ENCODE measurements around the gene CLSTN2. TPM values are rescaled to one million over a fixed set of nuclear protein-coding genes. Genes with fewer than 3 reads are reported as not detected.

Gene CLSTN2
- total and polyA plus RNA-seq, 5 donors from 2014 or later, result not detected

DNA sequence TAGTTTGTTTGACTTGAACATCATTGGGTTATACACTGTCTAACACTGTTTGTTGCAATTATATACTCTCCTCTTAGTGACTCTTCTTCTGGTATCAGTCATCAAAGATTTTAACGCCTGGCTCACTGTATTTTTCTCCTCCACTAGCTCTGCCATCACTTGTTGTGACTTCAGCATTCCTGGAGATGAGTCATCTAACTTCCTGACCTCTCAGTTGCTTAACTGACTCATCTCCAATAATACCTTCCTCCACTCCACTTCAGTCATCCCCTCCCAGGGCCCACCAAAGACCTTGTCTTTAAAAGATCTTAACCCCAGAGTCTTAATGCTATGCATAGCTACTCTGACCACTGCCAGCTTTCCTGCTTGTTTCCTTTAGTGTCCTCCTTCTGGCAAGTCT, 28.6 kb upstream of the CLSTN2 start:
- DNase-seq (no peak), ATAC-seq (ENCODE audit: low read depth in 2 of 2) (no peak)
- H3K27me3 ChIP-seq (ENCODE audit: control insufficient read depth, insufficient read depth, low read length), result peaks cover 2% of the 10 kb centered on the region
- no peaks in the 10 kb centered on the region for H3K27me3 Mint-ChIP-seq
- no peaks in the 10 kb centered on the region for H3K36me3 Mint-ChIP-seq
- H3K4me3 Mint-ChIP-seq, result no peak overlapping the region
- H3K4me1 ChIP-seq (ENCODE audit: control insufficient read depth, insufficient read depth, low read length, poor library complexity, severe bottlenecking), result no peaks in the 10 kb centered on the region
- no peaks in the 10 kb centered on the region for H3K9me3 ChIP-seq (ENCODE audit: control insufficient read depth in 2 of 2, low read length in 2 of 2)
- H3K27ac Mint-ChIP-seq, result no peak overlapping the region
- H3K36me3 ChIP-seq (ENCODE audit: control insufficient read depth, insufficient read depth, low read length), result no peaks in the 10 kb centered on the region
- H3K27ac ChIP-seq (ENCODE audit: insufficient read depth, low read length, poor library complexity, severe bottlenecking), result no peak overlapping the region
- H3K4me1 Mint-ChIP-seq, result no peaks in the 10 kb centered on the region
- no peak overlapping the region for H3K4me3 ChIP-seq (ENCODE audit: low read depth, low read length)
- H3K9me3 Mint-ChIP-seq, result peaks cover 0 to 6% (median 0%) of the 10 kb centered on the region in 7 donors

DNA sequence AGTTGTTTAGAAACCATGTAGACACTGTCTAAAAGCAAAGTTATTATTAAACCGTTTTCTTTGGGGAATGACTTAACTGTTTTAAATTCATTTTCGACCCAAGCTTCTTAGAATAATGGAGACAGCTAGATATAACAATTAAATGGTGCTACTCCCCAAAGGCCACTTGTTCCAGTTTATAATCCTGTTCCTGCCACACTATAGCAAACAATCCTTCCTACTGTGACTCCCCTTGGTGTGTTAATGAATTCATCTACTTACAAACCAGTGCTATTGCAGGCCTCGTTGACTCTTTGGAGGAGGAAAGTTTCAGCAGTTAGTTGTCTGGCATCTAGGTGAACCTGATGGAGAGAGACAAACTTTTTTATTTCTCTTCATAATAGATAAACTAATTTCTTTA, 25.2 kb upstream of the CLSTN2 start:
- no peaks in the 10 kb centered on the region for H3K4me1 ChIP-seq (ENCODE audit: control insufficient read depth, insufficient read depth, low read length, poor library complexity, severe bottlenecking)
- no peak overlapping the region for H3K4me3 Mint-ChIP-seq
- H3K4me1 Mint-ChIP-seq, result no peaks in the 10 kb centered on the region
- H3K27me3 Mint-ChIP-seq, result no peaks in the 10 kb centered on the region
- H3K27ac Mint-ChIP-seq, result no peak overlapping the region
- H3K27me3 ChIP-seq (ENCODE audit: control insufficient read depth, insufficient read depth, low read length), result no peaks in the 10 kb centered on the region
- no peaks in the 10 kb centered on the region for H3K9me3 ChIP-seq (ENCODE audit: control insufficient read depth in 2 of 2, low read length in 2 of 2)
- H3K36me3 ChIP-seq (ENCODE audit: control insufficient read depth, insufficient read depth, low read length), result no peaks in the 10 kb centered on the region
- DNase-seq (no peak), ATAC-seq (ENCODE audit: low read depth in 2 of 2) (no peak)
- no peak overlapping the region for H3K27ac ChIP-seq (ENCODE audit: insufficient read depth, low read length, poor library complexity, severe bottlenecking)
- peaks cover 0 to 8% (median 0%) of the 10 kb centered on the region in 7 donors for H3K9me3 Mint-ChIP-seq
- H3K36me3 Mint-ChIP-seq, result no peaks in the 10 kb centered on the region
- no peak overlapping the region for H3K4me3 ChIP-seq (ENCODE audit: low read depth, low read length)

DNA sequence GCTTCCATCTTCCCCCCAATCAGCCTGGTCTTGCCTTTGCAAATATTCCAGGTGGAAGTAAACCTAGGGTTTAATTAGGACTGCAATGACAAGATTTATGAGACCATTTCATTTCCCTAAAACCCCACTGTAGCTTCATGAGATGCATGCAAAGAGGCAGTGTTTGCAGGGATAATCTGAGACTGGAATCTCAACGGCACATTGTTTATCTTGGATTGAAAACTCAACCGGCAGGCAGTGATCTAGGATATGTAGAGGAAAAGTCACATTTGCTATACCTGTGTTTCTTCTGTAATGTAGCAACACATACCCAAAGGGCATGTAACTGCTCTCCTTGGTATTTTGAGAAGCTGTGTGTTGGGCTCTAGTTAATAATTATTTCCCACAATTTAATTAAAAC, 18.7 kb upstream of the CLSTN2 start:
- Histone ChIP-seq H3K4me1 (ENCODE audit: control insufficient read depth, insufficient read depth, low read length, poor library complexity, severe bottlenecking) (no peaks in the 10 kb centered on the region), H3K9me3 (ENCODE audit: control insufficient read depth in 2 of 2, low read length in 2 of 2) (no peaks in the 10 kb centered on the region), H3K4me3 (ENCODE audit: low read depth, low read length) (no peak overlapping the region), H3K36me3 (ENCODE audit: control insufficient read depth, insufficient read depth, low read length) (no peaks in the 10 kb centered on the region), H3K27ac (ENCODE audit: insufficient read depth, low read length, poor library complexity, severe bottlenecking) (no peak overlapping the region), H3K27me3 (ENCODE audit: control insufficient read depth, insufficient read depth, low read length) (no peaks in the 10 kb centered on the region)
- DNase-seq, result no peak
- no peak for ATAC-seq (ENCODE audit: low read depth in 2 of 2)
- H3K4me1 Mint-ChIP-seq, result no peaks in the 10 kb centered on the region
- H3K27ac Mint-ChIP-seq, result no peak overlapping the region
- peaks cover 0 to 7% (median 1%) of the 10 kb centered on the region in 7 donors for H3K9me3 Mint-ChIP-seq
- no peaks in the 10 kb centered on the region for H3K36me3 Mint-ChIP-seq
- no peak overlapping the region for H3K4me3 Mint-ChIP-seq
- no peaks in the 10 kb centered on the region for H3K27me3 Mint-ChIP-seq

DNA sequence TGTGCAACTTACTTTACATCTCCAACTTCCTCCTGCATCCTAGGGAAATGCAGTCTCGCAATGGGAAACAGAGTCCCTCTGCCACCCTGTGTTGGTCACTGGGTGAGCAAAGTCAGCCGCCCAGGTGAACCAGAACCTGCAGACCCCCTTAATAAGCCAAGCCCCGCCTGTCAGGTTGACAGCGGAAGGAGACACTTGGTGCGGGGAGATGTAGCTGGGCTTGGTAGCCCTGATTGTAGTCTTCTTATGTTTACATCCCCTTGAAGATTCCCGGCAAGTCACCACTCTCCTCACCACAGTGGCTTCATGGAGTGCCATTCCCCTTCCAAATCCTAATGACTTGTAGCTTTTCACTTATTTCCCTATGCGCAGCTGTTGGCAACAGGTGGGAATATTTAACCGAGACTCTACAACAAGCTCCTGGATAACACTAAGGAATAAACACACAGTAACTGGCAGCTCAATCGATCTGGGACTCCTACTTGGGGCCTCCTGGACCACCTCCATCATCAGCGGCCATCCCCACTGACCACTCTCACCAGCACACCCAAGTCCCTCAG, 17.7 kb upstream of the CLSTN2 start:
- H3K4me3 ChIP-seq (ENCODE audit: low read depth, low read length), result no peak overlapping the region
- DNase-seq (no peak), ATAC-seq (ENCODE audit: low read depth in 2 of 2) (no peak)
- no peaks in the 10 kb centered on the region for H3K9me3 ChIP-seq (ENCODE audit: control insufficient read depth in 2 of 2, low read length in 2 of 2)
- no peak overlapping the region for H3K27ac Mint-ChIP-seq
- peaks cover 0 to 6% (median 1%) of the 10 kb centered on the region in 7 donors for H3K9me3 Mint-ChIP-seq
- H3K4me1 Mint-ChIP-seq, result no peaks in the 10 kb centered on the region
- no peaks in the 10 kb centered on the region for H3K36me3 Mint-ChIP-seq
- H3K27me3 Mint-ChIP-seq, result no peaks in the 10 kb centered on the region
- H3K27ac ChIP-seq (ENCODE audit: insufficient read depth, low read length, poor library complexity, severe bottlenecking), result no peak overlapping the region
- H3K36me3 ChIP-seq (ENCODE audit: control insufficient read depth, insufficient read depth, low read length), result no peaks in the 10 kb centered on the region
- H3K27me3 ChIP-seq (ENCODE audit: control insufficient read depth, insufficient read depth, low read length), result no peaks in the 10 kb centered on the region
- no peak overlapping the region for H3K4me3 Mint-ChIP-seq
- no peaks in the 10 kb centered on the region for H3K4me1 ChIP-seq (ENCODE audit: control insufficient read depth, insufficient read depth, low read length, poor library complexity, severe bottlenecking)

DNA sequence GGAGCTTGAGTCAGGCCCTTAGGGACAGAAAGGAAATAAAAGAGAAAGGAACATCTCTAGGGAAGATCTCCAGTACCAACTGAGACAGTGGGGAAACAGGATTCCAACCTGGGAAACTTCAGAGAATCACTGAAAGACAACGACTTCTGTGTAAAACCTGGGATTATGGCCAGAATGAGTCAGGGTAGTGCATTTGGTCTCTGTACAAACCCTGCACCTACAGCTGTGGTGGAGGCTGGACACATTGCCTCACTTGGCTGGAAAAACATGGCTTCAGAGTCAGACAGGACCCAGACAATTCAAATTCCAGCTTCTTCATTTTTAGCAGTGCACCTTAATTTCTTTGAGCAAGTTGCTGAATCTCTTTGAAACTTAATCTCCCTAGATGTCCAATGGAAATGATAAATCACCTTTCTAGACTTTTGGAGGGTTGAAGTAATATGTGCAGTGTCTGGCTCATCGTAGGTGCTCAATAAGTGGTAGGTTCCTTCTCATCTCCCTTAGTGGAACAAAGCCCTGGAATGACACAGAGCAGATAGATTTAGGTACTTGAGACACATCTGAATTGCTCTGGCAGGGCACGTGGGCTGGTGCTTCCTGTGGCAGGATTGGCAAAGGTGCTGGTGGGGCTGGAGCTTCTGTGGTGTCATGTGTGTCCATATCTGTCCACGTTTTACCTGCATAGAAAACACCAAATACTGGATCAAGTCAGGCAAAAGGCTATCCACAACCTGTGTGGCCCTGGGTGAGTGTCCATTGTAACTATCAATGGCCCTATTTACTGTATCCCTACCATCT, 6.1 kb upstream of the CLSTN2 start:
- Mint-ChIP-seq H3K9me3 (peaks cover 0 to 3% (median 0%) of the 10 kb centered on the region in 7 donors), H3K4me3 (no peak overlapping the region), H3K36me3 (no peaks in the 10 kb centered on the region), H3K27me3 (peaks cover 13% of the 10 kb centered on the region), H3K27ac (no peak overlapping the region), H3K4me1 (no peaks in the 10 kb centered on the region)
- Histone ChIP-seq H3K36me3 (ENCODE audit: control insufficient read depth, insufficient read depth, low read length) (no peaks in the 10 kb centered on the region), H3K4me1 (ENCODE audit: control insufficient read depth, insufficient read depth, low read length, poor library complexity, severe bottlenecking) (no peaks in the 10 kb centered on the region), H3K27me3 (ENCODE audit: control insufficient read depth, insufficient read depth, low read length) (peaks cover 6% of the 10 kb centered on the region), H3K4me3 (ENCODE audit: low read depth, low read length) (no peak overlapping the region), H3K9me3 (ENCODE audit: control insufficient read depth in 2 of 2, low read length in 2 of 2) (no peaks in the 10 kb centered on the region), H3K27ac (ENCODE audit: insufficient read depth, low read length, poor library complexity, severe bottlenecking) (no peak overlapping the region)
- DNase-seq (no peak), ATAC-seq (ENCODE audit: low read depth in 2 of 2) (no peak)

DNA sequence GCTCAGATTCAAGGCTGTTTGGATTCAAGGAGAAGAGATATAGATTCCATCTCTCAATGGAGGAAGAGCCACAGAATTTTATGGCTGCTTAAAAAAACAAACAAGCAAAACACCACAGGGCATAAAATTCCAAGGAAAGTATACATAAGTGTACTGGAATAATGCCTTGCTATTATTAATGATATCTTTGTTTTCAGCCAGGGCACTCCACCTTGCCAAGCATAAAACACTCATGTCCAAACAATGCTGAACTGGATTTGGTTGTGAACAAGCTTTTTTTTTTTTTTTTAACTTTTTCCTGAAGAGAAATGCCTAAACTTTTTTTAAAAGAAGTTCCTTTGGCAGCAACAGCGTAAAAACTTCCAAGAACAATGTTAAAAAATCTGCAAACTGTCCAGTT, 4.8 kb upstream of the CLSTN2 start:
- Mint-ChIP-seq H3K27ac (no peak overlapping the region), H3K4me1 (no peaks in the 10 kb centered on the region), H3K36me3 (no peaks in the 10 kb centered on the region), H3K4me3 (no peak overlapping the region), H3K9me3 (peaks cover 0 to 5% (median 0%) of the 10 kb centered on the region in 7 donors), H3K27me3 (peaks cover 22% of the 10 kb centered on the region)
- no peaks in the 10 kb centered on the region for H3K36me3 ChIP-seq (ENCODE audit: control insufficient read depth, insufficient read depth, low read length)
- peaks cover 5% of the 10 kb centered on the region for H3K4me1 ChIP-seq (ENCODE audit: control insufficient read depth, insufficient read depth, low read length, poor library complexity, severe bottlenecking)
- no peaks in the 10 kb centered on the region for H3K9me3 ChIP-seq (ENCODE audit: control insufficient read depth in 2 of 2, low read length in 2 of 2)
- no peak overlapping the region for H3K4me3 ChIP-seq (ENCODE audit: low read depth, low read length)
- peaks cover 6% of the 10 kb centered on the region for H3K27me3 ChIP-seq (ENCODE audit: control insufficient read depth, insufficient read depth, low read length)
- no peak for ATAC-seq (ENCODE audit: low read depth in 2 of 2)
- no peak overlapping the region for H3K27ac ChIP-seq (ENCODE audit: insufficient read depth, low read length, poor library complexity, severe bottlenecking)
- DNase-seq, result no peak

DNA sequence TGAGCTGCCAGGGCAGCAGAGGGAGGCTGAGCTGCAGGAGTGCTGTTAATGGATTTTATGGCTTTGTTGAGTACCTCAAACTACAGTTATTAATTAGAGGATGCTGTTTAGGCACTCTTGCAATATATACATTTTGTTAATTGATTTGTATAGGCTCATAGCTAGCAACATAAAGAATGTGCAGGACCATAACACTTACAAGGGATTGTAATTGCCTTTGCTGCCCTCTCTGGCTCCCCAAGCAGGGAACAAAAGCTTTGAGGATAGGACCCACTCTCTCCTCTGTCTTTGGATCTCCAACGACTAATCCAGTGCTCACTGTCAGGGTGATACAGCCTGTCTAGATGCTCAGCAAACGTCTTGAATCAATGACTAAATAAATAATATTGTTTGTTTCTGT, 1.2 kb upstream of the CLSTN2 start:
- DNase-seq (no peak), ATAC-seq (ENCODE audit: low read depth in 2 of 2) (no peak)
- Mint-ChIP-seq H3K27ac (no peak overlapping the region), H3K36me3 (no peaks in the 10 kb centered on the region), H3K4me3 (no peak overlapping the region), H3K27me3 (peaks cover 40% of the 10 kb centered on the region), H3K4me1 (peaks cover 0 to 4% (median 0%) of the 10 kb centered on the region in 4 donors), H3K9me3 (peaks cover 0 to 5% (median 0%) of the 10 kb centered on the region in 7 donors)
- no peak overlapping the region for H3K27ac ChIP-seq (ENCODE audit: insufficient read depth, low read length, poor library complexity, severe bottlenecking)
- H3K4me1 ChIP-seq (ENCODE audit: control insufficient read depth, insufficient read depth, low read length, poor library complexity, severe bottlenecking), result peaks cover 5% of the 10 kb centered on the region
- H3K27me3 ChIP-seq (ENCODE audit: control insufficient read depth, insufficient read depth, low read length), result peaks cover 8% of the 10 kb centered on the region
- H3K4me3 ChIP-seq (ENCODE audit: low read depth, low read length), result no peak overlapping the region
- no peaks in the 10 kb centered on the region for H3K36me3 ChIP-seq (ENCODE audit: control insufficient read depth, insufficient read depth, low read length)
- no peaks in the 10 kb centered on the region for H3K9me3 ChIP-seq (ENCODE audit: control insufficient read depth in 2 of 2, low read length in 2 of 2)

DNA sequence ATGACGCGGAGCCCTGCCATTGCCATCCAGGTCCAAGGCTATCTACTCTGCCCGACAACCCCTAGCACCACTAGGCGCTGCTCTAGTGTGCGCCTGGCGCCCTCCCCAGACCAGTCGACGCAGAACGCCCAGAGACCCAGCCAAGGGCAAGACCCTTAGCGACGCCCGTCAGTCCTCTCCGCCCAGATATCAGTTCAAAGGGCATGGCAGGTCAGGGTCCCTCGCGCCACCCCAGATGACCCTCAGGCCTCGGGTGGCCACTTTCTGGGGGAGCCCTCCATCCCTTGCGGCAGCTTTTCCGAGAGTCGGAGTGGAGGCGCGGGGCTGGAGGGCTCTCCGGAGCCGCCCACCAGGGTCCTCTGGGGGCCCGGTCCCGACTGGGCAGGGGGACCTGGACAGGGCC, 371 bp upstream of the CLSTN2 start:
- H3K9me3 Mint-ChIP-seq, result peaks cover 0 to 7% (median 0%) of the 10 kb centered on the region in 7 donors
- peak overlapping the region in 1 of 4 donors; percentile 36 for H3K4me3 Mint-ChIP-seq
- ATAC-seq (ENCODE audit: low read depth in 2 of 2) (no peak), DNase-seq (no peak)
- Histone ChIP-seq H3K27ac (ENCODE audit: insufficient read depth, low read length, poor library complexity, severe bottlenecking) (no peak overlapping the region), H3K27me3 (ENCODE audit: control insufficient read depth, insufficient read depth, low read length) (peaks cover 8% of the 10 kb centered on the region), H3K36me3 (ENCODE audit: control insufficient read depth, insufficient read depth, low read length) (no peaks in the 10 kb centered on the region), H3K4me3 (ENCODE audit: low read depth, low read length) (no peak overlapping the region), H3K4me1 (ENCODE audit: control insufficient read depth, insufficient read depth, low read length, poor library complexity, severe bottlenecking) (peaks cover 5% of the 10 kb centered on the region), H3K9me3 (ENCODE audit: control insufficient read depth in 2 of 2, low read length in 2 of 2) (no peaks in the 10 kb centered on the region)
- H3K36me3 Mint-ChIP-seq, result no peaks in the 10 kb centered on the region
- no peak overlapping the region for H3K27ac Mint-ChIP-seq
- peaks cover 40% of the 10 kb centered on the region for H3K27me3 Mint-ChIP-seq
- H3K4me1 Mint-ChIP-seq, result peaks cover 0 to 4% (median 0%) of the 10 kb centered on the region in 4 donors

Measured in CD4-positive, CD25-positive, alpha-beta regulatory T cell (primary cell).